DMS79 (cell line): ENCODE data around the gene SAA4.
"Not testable (repeated sequence)": the region's sequence is repeated elsewhere in the genome, so short reads cannot be mapped to it uniquely, and the experiment has no call there.

Source experiments
- DNase-seq: peaks from one replicate; lab custom pipeline; 2025; lab: John Stamatoyannopoulos, UW

Gene SAA4

GRCh38 chr11:18189476-18190245, 46.9 kb downstream of the SAA4 start:
- DNase-seq: not testable (repeated sequence)

GRCh38 chr11:18188796-18189195, 47.8 kb downstream of the SAA4 start:
- no peak for DNase-seq
